KMS-11 (cell line): ENCODE measurements around the gene PCCA.
"Not testable (repeated sequence)": the region's sequence is repeated elsewhere in the genome, so short reads cannot be mapped to it uniquely, and the experiment has no call there.

Experiments used
- H2AFZ ChIP-seq: fragments of 200-600 bp; sonication (generic); 2 replicates; pipeline ENCODE4 v1.6.1; 2016; ENCODE audit warnings: antibody characterized with exemption, mixed run types, low read depth
- H3K27ac ChIP-seq: fragments of 200-600 bp; sonication (generic); 2 replicates; pipeline ENCODE4 v1.6.1; 2016; ENCODE audit warnings: mild to moderate bottlenecking, mixed run types
- H3K27me3 ChIP-seq: fragments of 200-600 bp; sonication (generic); 2 replicates; pipeline ENCODE4 v1.6.1; 2017; ENCODE audit warnings: mild to moderate bottlenecking, low read depth, mixed run types, moderate library complexity; ENCODE audit not compliant: insufficient read depth
- H3K36me3 ChIP-seq: fragments of 200-600 bp; sonication (generic); 2 replicates; pipeline ENCODE4 v1.6.1; 2017; ENCODE audit warnings: mild to moderate bottlenecking, mixed run types; ENCODE audit not compliant: insufficient read depth
- H3K4me1 ChIP-seq: fragments of 200-600 bp; sonication (generic); 2 replicates; pipeline ENCODE4 v1.6.1; 2016; ENCODE audit warnings: mild to moderate bottlenecking, low read depth, mixed run types; ENCODE audit not compliant: poor library complexity, severe bottlenecking
- H3K4me2 ChIP-seq: fragments of 200-600 bp; sonication (generic); 2 replicates; pipeline ENCODE4 v1.7.0; 2016; ENCODE audit warnings: mild to moderate bottlenecking, mixed run types
- H3K4me3 ChIP-seq: fragments of 200-600 bp; sonication (generic); IDR thresholded peaks from 2 replicates; pipeline ENCODE4 v1.6.1; 2017; ENCODE audit warnings: low read depth, low read length, mixed read lengths; ENCODE audit not compliant: insufficient read depth
- H3K79me2 ChIP-seq: fragments of 200-600 bp; sonication (generic); 2 replicates; pipeline ENCODE4 v1.6.1; 2016; ENCODE audit warnings: low read depth, mixed run types; ENCODE audit not compliant: insufficient read depth
- H3K9ac ChIP-seq: fragments of 200-600 bp; sonication (generic); 2 replicates; pipeline ENCODE4 v1.6.1; 2016; ENCODE audit warnings: mild to moderate bottlenecking, mixed run types
- H4K20me1 ChIP-seq: fragments of 200-600 bp; sonication (generic); 2 replicates; pipeline ENCODE4 v1.6.1; 2016; ENCODE audit warnings: mild to moderate bottlenecking, mixed run types; ENCODE audit not compliant: insufficient read depth
- TF ChIP-seq, protein P1 (sequence below): fragments of 200-600 bp; sonication (generic); conservative IDR thresholded peaks from 2 replicates; pipeline ENCODE4 v1.6.1; 2017; ENCODE audit warnings: low read depth, mild to moderate bottlenecking, antibody characterized with exemption, low read length, moderate library complexity, mixed read lengths

Gene PCCA

DNA sequence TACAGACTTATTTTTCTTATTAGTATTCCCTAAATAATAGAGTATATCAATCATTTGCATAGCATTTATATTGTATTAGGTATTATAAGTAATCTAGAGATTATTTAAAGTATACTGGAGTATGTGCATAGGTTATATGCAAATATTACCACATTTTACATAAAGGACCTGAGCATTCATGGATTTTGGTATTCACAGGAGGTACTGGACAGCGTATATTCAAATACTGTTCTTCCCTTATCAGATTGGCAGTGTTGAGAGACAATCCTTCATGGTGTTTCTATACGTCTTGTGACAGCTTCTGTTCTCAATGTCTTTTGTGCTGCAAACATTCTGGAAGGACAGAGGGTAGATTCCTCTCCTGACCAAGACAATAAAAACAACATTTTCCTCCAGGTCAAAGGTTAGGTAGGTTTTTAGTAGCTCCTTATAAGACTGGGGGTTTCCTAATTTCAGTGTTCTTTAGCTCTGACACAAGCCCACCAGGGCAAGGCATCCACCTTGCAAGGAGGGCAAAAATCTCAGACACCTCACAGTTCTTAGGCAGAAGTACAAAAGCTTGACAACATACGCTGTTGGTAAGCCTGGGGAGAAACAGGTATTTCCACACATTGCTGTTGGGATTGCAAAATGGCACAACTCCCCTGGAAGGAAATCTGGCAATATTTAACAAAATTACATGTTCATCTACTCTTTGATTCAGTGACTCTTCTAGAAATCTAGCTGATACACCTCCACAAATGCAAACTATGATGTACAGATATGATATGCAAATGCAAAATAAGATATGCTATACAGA is 20.6 kb upstream of the PCCA start:
- Histone ChIP-seq H3K4me1 (no peaks in the 10 kb centered on the region), H3K4me2 (no peak overlapping the region), H3K27ac (no peak overlapping the region), H3K36me3 (no peaks in the 10 kb centered on the region), H2AFZ (no peak overlapping the region), H3K27me3 (no peaks in the 10 kb centered on the region), H4K20me1 (no peaks in the 10 kb centered on the region), H3K4me3 (no peak overlapping the region), H3K9ac (no peak overlapping the region), H3K79me2 (no peaks in the 10 kb centered on the region)
- TF ChIP-seq, protein P1, sequence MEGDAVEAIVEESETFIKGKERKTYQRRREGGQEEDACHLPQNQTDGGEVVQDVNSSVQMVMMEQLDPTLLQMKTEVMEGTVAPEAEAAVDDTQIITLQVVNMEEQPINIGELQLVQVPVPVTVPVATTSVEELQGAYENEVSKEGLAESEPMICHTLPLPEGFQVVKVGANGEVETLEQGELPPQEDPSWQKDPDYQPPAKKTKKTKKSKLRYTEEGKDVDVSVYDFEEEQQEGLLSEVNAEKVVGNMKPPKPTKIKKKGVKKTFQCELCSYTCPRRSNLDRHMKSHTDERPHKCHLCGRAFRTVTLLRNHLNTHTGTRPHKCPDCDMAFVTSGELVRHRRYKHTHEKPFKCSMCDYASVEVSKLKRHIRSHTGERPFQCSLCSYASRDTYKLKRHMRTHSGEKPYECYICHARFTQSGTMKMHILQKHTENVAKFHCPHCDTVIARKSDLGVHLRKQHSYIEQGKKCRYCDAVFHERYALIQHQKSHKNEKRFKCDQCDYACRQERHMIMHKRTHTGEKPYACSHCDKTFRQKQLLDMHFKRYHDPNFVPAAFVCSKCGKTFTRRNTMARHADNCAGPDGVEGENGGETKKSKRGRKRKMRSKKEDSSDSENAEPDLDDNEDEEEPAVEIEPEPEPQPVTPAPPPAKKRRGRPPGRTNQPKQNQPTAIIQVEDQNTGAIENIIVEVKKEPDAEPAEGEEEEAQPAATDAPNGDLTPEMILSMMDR = no peak

DNA sequence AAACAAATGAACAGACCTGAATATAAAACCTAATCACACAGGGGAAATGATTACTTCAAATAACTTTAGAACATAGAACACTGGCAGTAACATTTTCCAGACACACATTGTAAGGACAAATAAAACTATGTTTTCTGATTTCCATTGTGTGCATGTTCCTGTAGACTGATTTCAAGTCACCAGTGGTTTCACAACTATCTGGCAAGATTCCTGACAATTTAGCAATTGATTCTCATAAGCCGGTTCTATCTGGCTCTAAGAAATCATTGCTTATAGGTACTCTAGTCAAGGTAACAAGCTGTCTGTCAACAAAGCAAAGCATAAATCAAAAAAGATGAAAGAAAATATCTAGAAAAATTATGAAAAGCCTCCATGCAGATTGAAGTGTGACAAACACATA is 19.6 kb upstream of the PCCA start:
- Histone ChIP-seq H4K20me1 (no peaks in the 10 kb centered on the region), H3K4me1 (no peaks in the 10 kb centered on the region), H3K27me3 (no peaks in the 10 kb centered on the region), H3K4me3 (no peak overlapping the region), H3K9ac (no peak overlapping the region), H3K4me2 (no peak overlapping the region), H3K27ac (no peak overlapping the region), H2AFZ (no peak overlapping the region), H3K36me3 (no peaks in the 10 kb centered on the region), H3K79me2 (no peaks in the 10 kb centered on the region)
- TF ChIP-seq, protein P1 = no peak

DNA sequence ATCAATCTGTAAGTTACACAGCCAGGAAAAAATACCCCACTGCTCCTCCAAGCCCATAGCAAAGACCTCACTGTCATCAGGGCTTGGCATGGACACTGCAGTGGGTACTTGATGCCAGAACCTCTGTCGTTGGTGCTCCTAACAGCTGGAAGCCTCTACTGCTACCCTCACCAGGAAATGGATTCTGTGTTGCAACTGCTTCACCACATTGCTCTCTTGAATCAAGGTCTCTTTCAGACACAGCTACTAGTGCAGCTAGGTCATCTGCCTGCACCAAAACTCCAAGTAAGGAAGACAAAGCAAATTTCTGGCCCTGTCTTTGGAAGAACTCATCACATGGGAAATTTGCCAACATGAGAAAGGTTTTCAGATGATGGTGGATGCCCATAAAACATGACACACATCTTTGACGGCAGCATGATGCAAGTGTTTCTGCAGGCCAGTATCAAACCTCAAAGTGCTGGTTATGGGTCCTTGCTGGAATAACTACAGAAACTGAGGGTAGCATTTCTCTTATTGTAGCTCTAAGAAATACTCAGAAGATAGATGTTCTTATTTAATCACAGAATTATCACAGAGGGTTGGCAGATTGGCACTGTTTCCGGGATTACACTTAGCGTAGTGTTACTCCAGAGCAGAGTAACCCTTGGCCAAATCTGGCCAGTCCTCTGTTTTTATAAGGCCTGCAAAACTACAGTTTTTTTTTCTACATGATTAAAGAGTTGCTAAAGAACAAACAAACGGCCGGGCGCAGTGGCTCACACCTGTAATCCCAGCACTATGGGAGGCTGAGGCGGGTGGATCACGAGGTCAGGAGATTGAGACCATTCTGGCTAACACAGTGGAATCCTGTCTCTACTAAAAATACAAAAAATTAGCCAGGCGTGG is 12.9 kb upstream of the PCCA start:
- Histone ChIP-seq H3K4me2 (no peak overlapping the region), H2AFZ (no peak overlapping the region), H3K9ac (no peak overlapping the region), H3K36me3 (no peaks in the 10 kb centered on the region), H3K4me3 (no peak overlapping the region), H3K4me1 (no peaks in the 10 kb centered on the region), H3K27me3 (no peaks in the 10 kb centered on the region), H3K79me2 (no peaks in the 10 kb centered on the region), H3K27ac (no peak overlapping the region), H4K20me1 (no peaks in the 10 kb centered on the region)
- TF ChIP-seq, protein P1 = no peak

DNA sequence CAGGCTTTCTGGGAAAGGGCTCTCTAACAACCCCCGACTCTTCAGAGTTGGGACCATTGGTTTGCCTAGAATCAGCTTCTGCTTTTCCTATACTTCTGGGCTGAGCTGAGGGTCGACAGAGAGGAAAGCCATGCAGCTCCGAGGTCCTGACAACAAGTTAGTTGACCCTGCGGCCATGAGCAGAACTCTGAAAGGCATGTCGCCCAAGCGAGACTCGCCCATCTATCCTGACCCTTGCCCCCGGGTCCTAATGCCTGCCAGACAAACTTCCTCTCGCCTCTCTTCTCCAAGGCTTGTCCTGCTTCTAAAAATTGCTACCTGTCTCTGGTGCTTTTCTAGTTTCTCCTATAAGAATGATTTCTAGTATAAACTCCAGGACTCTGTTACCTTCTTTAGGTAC is 9.9 kb upstream of the PCCA start:
- H4K20me1 ChIP-seq, H3K9ac ChIP-seq, H3K27ac ChIP-seq, H2AFZ ChIP-seq, H3K36me3 ChIP-seq, H3K4me2 ChIP-seq, H3K27me3 ChIP-seq, H3K4me1 ChIP-seq, H3K4me3 ChIP-seq, H3K79me2 ChIP-seq: not testable (repeated sequence)

DNA sequence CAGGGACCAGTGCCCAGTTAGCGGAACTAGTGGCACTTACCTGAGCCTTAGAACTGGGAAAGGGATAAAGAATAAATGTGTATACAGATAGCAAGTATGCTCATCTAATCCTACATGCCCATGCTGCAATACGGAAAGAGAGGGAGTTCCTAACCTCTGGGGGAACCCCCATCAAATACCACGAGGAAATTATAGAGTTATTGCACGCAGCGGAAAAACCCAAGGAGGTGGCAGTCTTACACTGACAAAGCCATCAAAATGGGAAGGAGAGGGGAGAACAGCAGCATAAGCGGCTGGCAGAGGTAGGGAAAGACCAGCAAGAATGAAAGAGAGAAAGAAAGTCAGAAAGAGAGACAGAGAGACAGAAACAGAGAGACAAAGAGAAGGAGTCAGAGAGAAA is 5.5 kb upstream of the PCCA start:
- not testable (repeated sequence) for H2AFZ ChIP-seq, H4K20me1 ChIP-seq, H3K4me2 ChIP-seq, H3K4me3 ChIP-seq, H3K36me3 ChIP-seq, H3K27me3 ChIP-seq, H3K79me2 ChIP-seq, H3K9ac ChIP-seq, H3K4me1 ChIP-seq, H3K27ac ChIP-seq
